A549 treated with AZD2906 at 1 μM for 4 hours (cell line): ENCODE measurements around the gene BACE1. TPM values are rescaled to one million over a fixed set of nuclear protein-coding genes. Genes with fewer than 3 reads are reported as not detected.

Experiments
- total RNA-seq: library from RNA; stranded (reverse); fragments of 200-300 nt; extraction: Qiagen RNA extraction; gene quantifications from 5 replicates; pipeline ENCODE4 v1.2.3, GENCODE V29; 2022

Gene BACE1
- 9.1 to 11.3 TPM (median 10.3 TPM) in 5 replicates for total RNA-seq

DNA sequence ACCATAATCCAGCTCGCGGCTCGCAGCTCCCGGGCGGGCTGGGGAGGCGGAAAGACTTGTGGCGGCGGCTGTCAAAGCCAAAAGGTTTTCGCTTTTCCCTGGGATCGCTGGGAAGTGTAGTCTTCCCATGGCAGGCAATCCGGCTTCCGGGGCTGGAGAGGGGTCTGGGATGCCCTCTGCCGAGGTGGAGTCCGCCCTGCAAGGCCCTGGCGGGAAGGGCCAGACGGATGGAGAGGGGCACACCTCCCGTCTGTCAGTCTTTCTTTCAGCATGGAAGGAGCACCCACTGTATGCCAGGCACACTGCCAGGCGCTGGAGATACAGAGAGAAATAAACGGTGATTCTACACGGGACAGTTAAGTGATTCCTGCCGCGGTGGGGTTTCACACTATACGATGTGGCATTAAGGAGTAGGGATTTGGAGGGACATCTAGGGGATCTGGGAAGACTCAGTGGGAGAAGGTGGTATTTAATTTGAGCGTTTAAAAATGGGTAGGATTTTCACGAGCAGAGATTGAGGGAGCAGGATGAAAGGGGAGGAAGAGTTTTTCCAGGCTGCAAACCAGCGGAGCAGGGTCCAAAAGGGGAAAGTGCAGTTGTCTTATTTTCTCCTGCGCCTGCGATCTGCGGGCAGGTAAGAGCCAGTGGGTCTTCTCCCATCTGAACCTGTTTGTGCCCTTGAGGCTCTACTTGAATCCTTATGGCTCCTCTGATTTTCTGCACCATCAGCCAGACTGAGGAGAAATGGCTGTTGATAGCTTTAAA is at the start of gene BACE1:
BACE1 (minus strand) TSS at position 60 of the 765 bp plus-strand sequence. CDS start 461 bp downstream, outside the sequence.

DNA sequence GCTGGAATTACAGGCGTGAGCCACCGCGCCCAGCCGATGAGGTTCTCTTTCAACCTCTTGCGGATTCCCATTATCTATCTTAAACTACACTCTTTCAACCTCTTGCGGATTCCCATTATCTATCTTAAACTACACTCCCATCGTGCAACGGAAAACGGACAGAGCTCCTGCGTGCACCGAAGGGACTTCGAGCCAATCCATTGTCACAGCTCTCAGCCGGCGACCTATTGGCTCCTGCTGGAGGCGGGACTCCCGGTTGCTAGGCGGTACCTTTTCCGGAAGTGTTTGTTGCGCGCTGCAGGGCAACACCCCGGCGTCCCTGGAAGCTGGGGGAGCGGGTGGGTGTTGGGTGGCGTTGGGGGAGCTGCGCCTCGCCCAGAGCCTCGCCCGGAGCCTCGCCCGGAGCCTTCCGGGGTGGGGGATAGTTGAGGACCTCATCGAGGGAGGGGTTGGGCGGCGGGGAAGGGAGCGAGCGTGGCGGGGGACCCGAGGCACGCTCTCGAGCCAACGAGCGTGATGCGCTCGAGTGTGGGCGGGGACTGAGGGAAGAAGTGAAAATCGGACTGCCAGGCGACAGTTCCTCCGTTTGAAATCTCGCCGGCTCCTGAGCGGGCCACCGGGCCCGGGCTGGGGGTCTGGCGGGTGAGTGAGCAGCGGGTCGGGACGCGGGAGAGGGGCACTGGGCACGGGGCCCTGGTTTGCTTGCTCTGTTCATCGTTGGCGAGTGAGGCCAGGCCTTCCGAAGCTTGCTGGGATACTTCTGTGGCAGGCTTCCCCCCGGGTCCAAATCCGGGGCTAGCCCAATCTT is 11.7 kb upstream of the BACE1 start, which contains the start of gene CEP164:
CEP164 (plus strand) TSS at position 288 of the 808 bp plus-strand sequence. CDS start 10,733 bp downstream, outside the sequence.

DNA sequence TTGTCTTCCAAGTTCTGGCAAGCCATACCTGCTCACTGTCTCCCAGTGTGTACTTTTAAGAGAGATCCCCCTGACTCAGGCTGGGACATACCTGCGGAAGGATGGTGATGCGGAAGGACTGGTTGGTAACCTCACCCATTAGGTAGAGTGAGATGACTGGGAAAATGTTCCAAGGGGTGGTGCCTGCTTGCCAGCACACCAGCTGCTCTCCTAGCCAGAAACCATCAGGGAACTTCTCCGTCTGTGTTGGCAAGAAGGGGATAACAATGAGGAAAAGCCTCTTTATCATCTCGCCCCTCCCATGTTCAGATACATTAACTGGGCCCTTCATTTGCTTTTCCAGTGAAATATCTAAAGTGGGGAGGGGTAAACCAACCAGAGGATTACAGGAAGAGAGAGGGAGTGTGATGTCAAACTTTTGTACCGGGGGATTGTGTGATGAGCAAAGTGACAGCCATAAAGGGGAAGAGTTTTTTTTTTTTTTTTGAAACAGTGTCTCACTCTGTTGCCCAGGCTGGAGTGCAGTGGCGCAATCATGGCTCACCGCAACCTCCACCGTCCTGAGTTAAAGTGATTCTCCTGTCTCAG is 25.2 kb downstream of the BACE1 start, which contains the start of gene BACE1-AS:
BACE1-AS (plus strand) TSS at position 538 of the 588 bp plus-strand sequence.

Other genes starting within 250 kb of the BACE1 start
- gene SIK3, start 217.8 kb downstream of the BACE1 start, total RNA-seq = 7.3 to 9.2 TPM (median 7.9 TPM) in 5 replicates
- gene PAFAH1B2, start 172.0 kb downstream of the BACE1 start, total RNA-seq = 30.7 to 45.0 TPM (median 33.6 TPM) in 5 replicates
- 4.5 to 5.5 TPM (median 5.2 TPM) in 5 replicates for gene SIDT2, start 137.5 kb downstream of the BACE1 start, total RNA-seq
- 62.9 to 145 TPM (median 109 TPM) in 5 replicates for gene TAGLN, start 116.9 kb downstream of the BACE1 start, total RNA-seq
- 15.8 to 20.5 TPM (median 17.9 TPM) in 5 replicates for gene PCSK7, start 84.2 kb downstream of the BACE1 start, total RNA-seq
- 9.4 to 13.9 TPM (median 12.1 TPM) in 5 replicates for gene RNF214, start 83.6 kb downstream of the BACE1 start, total RNA-seq
- gene BACE1-AS, start 24.9 kb downstream of the BACE1 start, total RNA-seq = 1.8 to 2.5 TPM (median 2.0 TPM) in 5 replicates
- gene CEP164, start 11.6 kb upstream of the BACE1 start, total RNA-seq = 16.3 to 17.7 TPM (median 17.0 TPM) in 5 replicates